Measurements from ENCODE around the gene CCDC71L. TPM values are rescaled to one million over a fixed set of nuclear protein-coding genes. Genes with fewer than 3 reads are reported as not detected.

The CCDC71L gene
- total RNA-seq, 4 donors from 2014 or later, result 4.4 to 7.0 (median 5.7) TPM

DNA sequence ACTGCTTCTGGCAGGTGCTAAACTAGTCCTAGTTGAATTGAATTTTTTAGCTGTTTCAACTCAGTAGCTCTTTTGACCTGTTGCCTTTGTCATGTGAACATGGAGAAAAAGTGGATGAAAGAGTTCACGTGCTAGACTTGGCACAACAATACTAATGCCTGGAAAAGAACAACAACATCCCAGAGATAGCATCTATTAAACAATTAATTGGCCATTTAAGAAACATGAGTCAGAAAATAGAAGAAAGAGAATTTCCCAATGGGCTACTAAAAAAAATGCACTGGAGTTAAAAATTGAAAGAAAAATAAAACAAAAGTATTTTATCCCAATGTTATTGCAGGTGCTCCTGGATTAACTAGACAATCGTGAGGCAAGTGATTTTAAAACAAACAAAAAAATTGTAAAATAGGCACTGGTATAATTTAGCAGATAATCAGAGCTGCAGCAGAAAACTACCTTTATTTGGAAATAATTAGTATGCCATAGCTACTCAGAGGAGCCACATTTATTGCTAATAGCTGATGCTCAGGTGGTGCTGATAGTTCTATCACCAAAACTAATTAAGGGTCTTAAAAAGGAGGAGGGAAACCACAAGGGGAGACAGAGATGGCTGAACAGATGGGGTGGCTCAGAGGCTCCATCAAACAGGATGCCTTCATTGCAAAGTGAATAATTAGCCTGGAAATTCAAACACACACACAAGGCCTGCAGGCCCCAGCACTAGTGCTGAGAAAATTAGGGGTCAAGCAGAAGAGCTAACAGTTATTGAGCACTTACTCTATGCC, 17.6 kb downstream of the CCDC71L start:
- Histone ChIP-seq H3K36me3 (no peaks in the 10 kb centered on the region), H3K4me3 (no peak overlapping the region), H3K27me3 (no peaks in the 10 kb centered on the region), H3K4me1 (no peaks in the 10 kb centered on the region), H3K27ac (no peak overlapping the region), H3K9me3 (no peaks in the 10 kb centered on the region)
- TF ChIP-seq, protein P1, sequence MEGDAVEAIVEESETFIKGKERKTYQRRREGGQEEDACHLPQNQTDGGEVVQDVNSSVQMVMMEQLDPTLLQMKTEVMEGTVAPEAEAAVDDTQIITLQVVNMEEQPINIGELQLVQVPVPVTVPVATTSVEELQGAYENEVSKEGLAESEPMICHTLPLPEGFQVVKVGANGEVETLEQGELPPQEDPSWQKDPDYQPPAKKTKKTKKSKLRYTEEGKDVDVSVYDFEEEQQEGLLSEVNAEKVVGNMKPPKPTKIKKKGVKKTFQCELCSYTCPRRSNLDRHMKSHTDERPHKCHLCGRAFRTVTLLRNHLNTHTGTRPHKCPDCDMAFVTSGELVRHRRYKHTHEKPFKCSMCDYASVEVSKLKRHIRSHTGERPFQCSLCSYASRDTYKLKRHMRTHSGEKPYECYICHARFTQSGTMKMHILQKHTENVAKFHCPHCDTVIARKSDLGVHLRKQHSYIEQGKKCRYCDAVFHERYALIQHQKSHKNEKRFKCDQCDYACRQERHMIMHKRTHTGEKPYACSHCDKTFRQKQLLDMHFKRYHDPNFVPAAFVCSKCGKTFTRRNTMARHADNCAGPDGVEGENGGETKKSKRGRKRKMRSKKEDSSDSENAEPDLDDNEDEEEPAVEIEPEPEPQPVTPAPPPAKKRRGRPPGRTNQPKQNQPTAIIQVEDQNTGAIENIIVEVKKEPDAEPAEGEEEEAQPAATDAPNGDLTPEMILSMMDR (IDR thresholded peaks at IDR 0.05 in 4 of 5, conservative IDR thresholded peaks at IDR 0.05 in 1 of 5), result no peak
- no peak for TF ChIP-seq POLR2A (IDR thresholded peaks at IDR 0.05)
- intact Hi-C loops (cut with DNase I; ENCODE audit: low total_unique reads) (no loop called here), in situ Hi-C loops (cut with MboI; ENCODE audit: low sequenced_read_pairs in 4 of 4) (no loop called here)
- DNase-seq (no peak), ATAC-seq (no peak)

DNA sequence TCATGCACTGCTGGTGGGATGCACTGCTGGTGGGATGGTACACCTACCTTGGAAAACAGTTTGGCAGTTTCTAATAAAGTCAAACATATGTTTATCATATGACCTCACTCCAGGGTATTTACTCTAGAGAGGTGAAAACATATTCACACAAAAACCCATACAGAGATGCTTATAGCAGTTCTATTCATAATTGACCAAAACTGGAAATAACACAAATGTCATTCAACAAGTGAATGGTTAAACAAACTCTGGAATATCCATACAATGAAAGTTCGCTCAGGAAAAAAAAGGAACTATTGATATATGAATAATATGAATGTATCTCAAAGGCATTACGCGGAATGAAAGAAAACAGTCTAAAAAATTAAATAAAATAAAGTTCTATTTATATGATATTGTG, 19.5 kb downstream of the CCDC71L start:
- ATAC-seq (no peak), DNase-seq (no peak)
- no peaks in the 10 kb centered on the region for H3K9me3 ChIP-seq
- intact Hi-C loops (cut with DNase I; ENCODE audit: low total_unique reads) (no loop called here), in situ Hi-C loops (cut with MboI; ENCODE audit: low sequenced_read_pairs in 4 of 4) (no loop called here)
- no peak for TF ChIP-seq POLR2A (IDR thresholded peaks at IDR 0.05)
- TF ChIP-seq, protein P1 (IDR thresholded peaks at IDR 0.05 in 4 of 5, conservative IDR thresholded peaks at IDR 0.05 in 1 of 5), result no peak
- H3K4me1 ChIP-seq, result no peaks in the 10 kb centered on the region
- no peaks in the 10 kb centered on the region for H3K36me3 ChIP-seq
- H3K4me3 ChIP-seq, result no peak overlapping the region
- no peaks in the 10 kb centered on the region for H3K27me3 ChIP-seq
- no peak overlapping the region for H3K27ac ChIP-seq

DNA sequence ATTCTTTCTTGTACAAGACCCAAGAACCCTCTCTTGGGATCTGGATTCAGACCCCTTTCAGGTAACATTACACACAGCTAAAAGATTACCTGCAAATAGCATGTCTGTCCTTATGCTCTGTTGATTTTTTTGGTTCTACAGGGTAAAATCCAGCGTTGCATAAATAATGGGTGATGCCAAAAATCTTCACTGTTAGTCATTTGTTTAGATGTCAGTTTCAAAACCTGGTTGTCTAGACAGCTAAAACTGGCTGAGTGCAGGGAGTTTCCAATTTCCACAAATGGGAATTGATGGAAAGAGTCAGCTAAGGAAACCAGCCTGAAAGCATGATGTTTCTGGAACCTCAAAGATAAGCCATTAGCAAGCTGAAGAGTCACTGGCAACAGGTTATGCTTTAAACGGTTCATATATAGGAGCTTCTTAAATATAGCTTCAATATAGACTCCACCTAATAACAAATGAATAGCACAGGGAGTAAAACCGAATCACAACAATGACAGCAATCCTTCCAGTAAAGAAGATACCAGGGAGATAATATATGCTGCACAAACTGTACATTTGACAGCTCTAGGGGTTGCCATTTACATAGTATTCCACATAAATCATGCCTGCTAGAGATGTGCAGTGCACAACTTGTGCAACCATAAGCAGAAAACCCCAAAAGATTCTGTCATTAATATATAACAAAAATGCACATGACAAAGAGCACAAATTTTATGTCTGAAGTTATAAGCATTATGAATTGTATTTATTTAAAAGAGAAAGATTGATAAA, 20.4 kb downstream of the CCDC71L start:
- no peak for ATAC-seq
- in situ Hi-C loops (cut with MboI; ENCODE audit: low sequenced_read_pairs in 4 of 4), result no loop called here

DNA sequence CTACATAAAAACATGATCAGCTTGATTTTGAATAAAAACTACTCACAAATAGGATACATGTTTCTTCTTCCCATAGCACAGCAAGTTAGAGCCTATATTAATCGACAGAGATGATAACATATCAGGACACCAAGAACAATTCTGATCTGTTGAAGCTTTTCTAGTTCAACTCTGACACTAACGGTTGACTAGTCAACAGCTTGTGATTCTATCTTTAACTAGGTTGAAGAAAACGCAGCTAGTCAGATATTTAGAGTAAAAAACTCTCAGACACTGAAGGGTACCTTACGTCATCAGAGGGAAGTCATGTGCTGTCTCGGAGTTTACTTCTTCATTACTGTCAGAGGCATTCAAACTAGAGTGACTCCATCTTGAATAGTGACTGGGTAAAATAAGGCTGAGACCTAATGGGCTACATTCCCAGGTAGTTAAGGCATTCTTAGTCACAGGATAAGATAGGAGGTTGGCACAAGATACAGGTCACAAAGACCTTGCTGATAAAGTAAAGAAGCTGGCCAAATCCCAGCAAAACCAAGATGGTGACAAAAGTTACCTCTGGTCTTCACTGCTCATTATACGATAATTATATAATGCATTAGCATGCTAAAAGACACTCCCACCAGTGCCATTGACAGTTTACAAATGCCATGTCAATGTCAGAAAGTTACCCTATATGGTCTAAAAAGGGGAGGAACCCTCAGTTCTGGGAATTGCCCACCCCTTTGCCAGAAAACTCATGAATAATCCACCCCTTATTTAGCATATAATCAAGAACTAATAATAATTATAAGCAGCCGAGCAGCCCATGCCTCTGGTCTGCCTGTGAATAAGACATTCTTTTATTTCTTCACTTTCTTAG, 21.3 kb downstream of the CCDC71L start:
- H3K36me3 ChIP-seq, result no peaks in the 10 kb centered on the region
- no peak for TF ChIP-seq POLR2A (IDR thresholded peaks at IDR 0.05)
- TF ChIP-seq, protein P1 (IDR thresholded peaks at IDR 0.05 in 4 of 5, conservative IDR thresholded peaks at IDR 0.05 in 1 of 5), result no peak
- H3K4me1 ChIP-seq, result no peaks in the 10 kb centered on the region
- intact Hi-C loops (cut with DNase I; ENCODE audit: low total_unique reads) (no loop called here), in situ Hi-C loops (cut with MboI; ENCODE audit: low sequenced_read_pairs in 4 of 4) (no loop called here)
- no peaks in the 10 kb centered on the region for H3K9me3 ChIP-seq
- no peak for DNase-seq
- no peak overlapping the region for H3K27ac ChIP-seq
- H3K27me3 ChIP-seq, result no peaks in the 10 kb centered on the region
- no peak overlapping the region for H3K4me3 ChIP-seq
- no peak for ATAC-seq

More for the DNA sequence above, 20.4 kb downstream of the CCDC71L start:
- Histone ChIP-seq H3K27ac (no peak overlapping the region), H3K4me1 (no peaks in the 10 kb centered on the region), H3K27me3 (no peaks in the 10 kb centered on the region), H3K9me3 (no peaks in the 10 kb centered on the region), H3K36me3 (no peaks in the 10 kb centered on the region), H3K4me3 (no peak overlapping the region)
- intact Hi-C loops (cut with DNase I; ENCODE audit: low total_unique reads), result no loop called here
- TF ChIP-seq, protein P1 (IDR thresholded peaks at IDR 0.05 in 4 of 5, conservative IDR thresholded peaks at IDR 0.05 in 1 of 5), result no peak
- TF ChIP-seq POLR2A (IDR thresholded peaks at IDR 0.05), result no peak
- DNase-seq, result no peak
